Astrocyte (in vitro differentiated cells and primary cell): ENCODE measurements around the gene SIVA1. TPM values are rescaled to one million over a fixed set of nuclear protein-coding genes. Genes with fewer than 3 reads are reported as not detected.

Source experiments
- DNase-seq: peaks from one replicate; pipeline ENCODE4 v3.0.0-alpha.2; 2010; ENCODE audit warnings: low read depth
- FAIRE-seq: peaks from 2 replicates; lab custom pipeline; 2011; peaks lifted over from hg19 to GRCh38; lab: Jason Lieb, UNC
- H2AFZ ChIP-seq: 2 replicates; pipeline ENCODE4 v1.6.0; 2012; ENCODE audit warnings: low read depth, low read length, inconsistent platforms
- H3K27ac ChIP-seq: 2 replicates; pipeline ENCODE4 v1.5.1; 2011; ENCODE audit warnings: low read depth, low read length, inconsistent platforms
- H3K27me3 ChIP-seq: 2 replicates; pipeline ENCODE4 v1.6.0; 2011; ENCODE audit warnings: low read length, inconsistent platforms; ENCODE audit not compliant: insufficient read depth
- H3K36me3 ChIP-seq: 2 replicates; pipeline ENCODE4 v1.5.1; 2011; ENCODE audit warnings: low read length, inconsistent platforms; ENCODE audit not compliant: insufficient read depth
- H3K4me1 ChIP-seq: 2 replicates; pipeline ENCODE4 v1.5.1; 2011; ENCODE audit warnings: low read length, inconsistent platforms; ENCODE audit not compliant: insufficient read depth
- H3K4me2 ChIP-seq: 2 replicates; pipeline ENCODE4 v1.6.0; 2012; ENCODE audit warnings: low read length, inconsistent platforms
- H3K4me3 ChIP-seq: 2 replicates; pipeline ENCODE4 v1.5.1; 2011; ENCODE audit warnings: low read depth, mild to moderate bottlenecking, low read length, inconsistent platforms; ENCODE audit not compliant: insufficient read depth
- H3K79me2 ChIP-seq: 2 replicates; pipeline ENCODE4 v1.6.0; 2012; ENCODE audit warnings: mild to moderate bottlenecking, low read length, inconsistent platforms; ENCODE audit not compliant: insufficient read depth
- H3K9ac ChIP-seq: 2 replicates; pipeline ENCODE4 v1.6.0; 2012; ENCODE audit warnings: mild to moderate bottlenecking, low read length, inconsistent platforms
- H3K9me3 ChIP-seq: 2 replicates; pipeline ENCODE4 v1.5.1; 2012; ENCODE audit warnings: low read depth, mild to moderate bottlenecking, low read length, inconsistent platforms; ENCODE audit not compliant: insufficient read depth
- H4K20me1 ChIP-seq: 2 replicates; pipeline ENCODE4 v1.6.0; 2012; ENCODE audit warnings: low read length, inconsistent platforms; ENCODE audit not compliant: insufficient read depth
- H3K27ac Mint-ChIP-seq: one replicate; pipeline ENCODE4 v1.8.0; 2021; ENCODE audit warnings: mild to moderate bottlenecking, mixed read lengths; ENCODE audit not compliant: unreplicated experiment
- H3K27me3 Mint-ChIP-seq: one replicate; pipeline ENCODE4 v1.8.0; 2021; ENCODE audit warnings: low read depth, mixed read lengths; ENCODE audit not compliant: unreplicated experiment
- H3K36me3 Mint-ChIP-seq: one replicate; pipeline ENCODE4 v1.8.0; 2021; ENCODE audit warnings: low read depth, mixed read lengths; ENCODE audit not compliant: unreplicated experiment
- H3K4me1 Mint-ChIP-seq: one replicate; pipeline ENCODE4 v1.8.0; 2021; ENCODE audit warnings: low read depth, mixed read lengths; ENCODE audit not compliant: unreplicated experiment
- H3K4me3 Mint-ChIP-seq: one replicate; pipeline ENCODE4 v1.8.0; 2021; ENCODE audit warnings: mild to moderate bottlenecking, moderate library complexity, mixed read lengths; ENCODE audit not compliant: unreplicated experiment
- H3K9me3 Mint-ChIP-seq: one replicate; pipeline ENCODE4 v1.8.0; 2021; ENCODE audit warnings: mild to moderate bottlenecking, mixed read lengths; ENCODE audit not compliant: unreplicated experiment
- CTCF ChIP-seq: IDR thresholded peaks from 2 replicates; pipeline ENCODE4 v1.5.1; 2011; ENCODE audit warnings: low read depth, mild to moderate bottlenecking, inconsistent platforms, low read length, moderate library complexity; ENCODE audit not compliant: insufficient read depth
- EZH2 ChIP-seq: IDR thresholded peaks from 2 replicates; pipeline ENCODE4 v1.6.1; 2012; ENCODE audit warnings: mild to moderate bottlenecking, low read length, inconsistent platforms; ENCODE audit not compliant: insufficient read depth
- total RNA-seq: library from RNA; stranded (reverse); gene quantifications from 2 replicates; pipeline ENCODE4 v1.2.1, GENCODE V29; 2021

The SIVA1 gene
- total RNA-seq, 1 donor from 2014 or later, result 51.0 TPM

GRCh38 chr14:104738375-104739019 is 14.4 kb upstream of the SIVA1 start:
- H4K20me1 ChIP-seq, result no peaks in the 10 kb centered on the region
- H3K9me3 ChIP-seq, result no peaks in the 10 kb centered on the region
- Mint-ChIP-seq H3K36me3 (peaks cover 3% of the 10 kb centered on the region), H3K4me3 (no peak overlapping the region), H3K27me3 (peaks cover 3% of the 10 kb centered on the region), H3K27ac (no peak overlapping the region), H3K9me3 (no peaks in the 10 kb centered on the region), H3K4me1 (peaks cover 9% of the 10 kb centered on the region)
- H2AFZ ChIP-seq, result no peak overlapping the region
- H3K27ac ChIP-seq, result no peak overlapping the region
- FAIRE-seq (no peak), DNase-seq (no peak)
- no peak overlapping the region for H3K4me2 ChIP-seq
- no peaks in the 10 kb centered on the region for H3K36me3 ChIP-seq
- H3K27me3 ChIP-seq, result no peaks in the 10 kb centered on the region
- peaks cover 10% of the 10 kb centered on the region for H3K4me1 ChIP-seq
- no peak overlapping the region for H3K9ac ChIP-seq
- TF ChIP-seq EZH2 (no peak), CTCF (no peak)
- H3K79me2 ChIP-seq, result no peaks in the 10 kb centered on the region
- no peak overlapping the region for H3K4me3 ChIP-seq

DNA sequence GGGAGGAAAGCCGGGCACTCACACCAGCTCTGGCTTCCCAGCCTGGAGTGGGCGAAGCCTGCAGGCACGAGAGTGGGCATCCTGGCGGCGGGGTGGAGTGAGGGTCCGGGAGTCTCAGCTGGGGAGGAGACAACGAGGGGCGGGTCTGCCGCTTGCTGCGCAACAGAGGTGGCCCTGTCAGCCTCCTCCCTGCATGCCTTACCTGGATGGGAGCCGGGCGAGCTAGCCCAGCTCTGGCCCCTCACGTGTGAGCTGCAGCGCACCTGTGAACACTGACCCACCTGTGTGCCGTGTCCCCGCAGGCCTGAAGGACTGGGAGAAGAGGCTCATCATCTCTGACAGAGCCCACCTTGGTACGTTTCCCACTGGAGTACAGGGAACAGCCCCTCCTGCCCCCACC is 13.9 kb upstream of the SIVA1 start:
- FAIRE-seq (no peak), DNase-seq (no peak)
- Histone ChIP-seq H3K4me1 (peaks cover 12% of the 10 kb centered on the region), H4K20me1 (no peaks in the 10 kb centered on the region), H3K79me2 (no peaks in the 10 kb centered on the region), H3K27ac (no peak overlapping the region), H2AFZ (no peak overlapping the region), H3K4me3 (no peak overlapping the region), H3K9ac (no peak overlapping the region), H3K27me3 (no peaks in the 10 kb centered on the region), H3K4me2 (no peak overlapping the region), H3K36me3 (no peaks in the 10 kb centered on the region), H3K9me3 (no peaks in the 10 kb centered on the region)
- Mint-ChIP-seq H3K27me3 (peaks cover 3% of the 10 kb centered on the region), H3K36me3 (peaks cover 3% of the 10 kb centered on the region), H3K9me3 (no peaks in the 10 kb centered on the region), H3K4me1 (peaks cover 12% of the 10 kb centered on the region), H3K4me3 (no peak overlapping the region), H3K27ac (no peak overlapping the region)
- no peak for TF ChIP-seq EZH2

DNA sequence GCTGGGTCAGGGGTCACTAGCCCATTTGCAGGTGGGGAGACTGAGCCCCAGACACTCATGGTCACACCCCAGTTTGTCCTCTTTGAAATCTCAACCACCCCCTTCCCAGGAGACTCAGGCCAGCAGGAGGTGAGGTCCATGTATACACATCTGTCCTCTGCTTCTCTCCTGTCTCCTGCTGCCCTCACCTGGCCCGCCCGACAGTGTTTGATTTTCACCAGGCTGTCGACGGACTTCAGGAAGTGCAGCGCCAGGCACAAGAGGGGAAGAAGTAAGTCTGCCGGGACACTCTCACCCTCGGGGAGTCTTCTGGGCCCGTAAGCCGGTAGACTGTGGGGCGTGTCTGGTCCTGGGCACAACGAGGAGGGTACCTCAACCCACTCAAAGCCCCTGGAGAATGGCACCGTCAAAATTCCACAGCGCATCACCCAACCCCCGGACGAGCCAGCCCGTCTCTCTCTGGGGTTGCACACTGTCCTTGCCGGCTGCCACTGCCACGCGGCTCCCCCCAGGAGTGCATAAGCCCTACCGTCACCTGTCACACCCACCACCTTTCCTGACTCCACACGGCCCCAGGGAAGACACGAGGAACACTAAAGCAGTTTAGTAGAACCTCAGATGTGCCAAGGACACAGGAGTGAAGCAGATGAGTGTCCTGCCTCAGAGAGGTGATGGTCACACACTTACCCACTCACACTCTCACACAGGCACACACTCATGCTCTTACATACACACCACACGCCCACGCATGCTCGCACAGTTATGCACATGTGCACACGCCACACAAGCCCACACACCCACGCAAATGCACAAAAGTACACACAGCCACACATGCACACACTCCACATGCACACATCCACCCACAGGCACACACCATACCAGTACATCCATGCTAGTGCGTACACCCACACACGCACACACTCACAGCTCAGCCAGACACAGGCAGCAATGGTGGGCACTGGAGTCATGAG is 13.1 kb upstream of the SIVA1 start:
- Mint-ChIP-seq H3K36me3 (peaks cover 3% of the 10 kb centered on the region), H3K27ac (no peak overlapping the region), H3K4me1 (peaks cover 12% of the 10 kb centered on the region), H3K9me3 (no peaks in the 10 kb centered on the region), H3K4me3 (no peak overlapping the region), H3K27me3 (peaks cover 3% of the 10 kb centered on the region)
- FAIRE-seq, result no peak
- no peaks in the 10 kb centered on the region for H4K20me1 ChIP-seq
- peaks cover 12% of the 10 kb centered on the region for H3K4me1 ChIP-seq
- TF ChIP-seq EZH2 (no peak), CTCF (no peak)
- H3K27me3 ChIP-seq, result no peaks in the 10 kb centered on the region
- no peaks in the 10 kb centered on the region for H3K79me2 ChIP-seq
- no peak overlapping the region for H3K9ac ChIP-seq
- no peak overlapping the region for H3K4me2 ChIP-seq
- no peak overlapping the region for H2AFZ ChIP-seq
- no peak overlapping the region for H3K27ac ChIP-seq
- no peaks in the 10 kb centered on the region for H3K9me3 ChIP-seq
- no peaks in the 10 kb centered on the region for H3K36me3 ChIP-seq
- no peak for DNase-seq
- no peak overlapping the region for H3K4me3 ChIP-seq
